DND-41 (cell line): ENCODE data around the gene NSMF.

Experiments
- ATAC-seq: fragments of 200-7000 bp; cut with Tn5 transposase; 3 replicates; pipeline ENCODE4 v1.9.1; 2021; ENCODE audit warnings: low read depth; ENCODE audit not compliant: insufficient read depth
- DNase-seq: peaks from one replicate; pipeline ENCODE4 v3.0.0-alpha.2; 2020
- H2AFZ ChIP-seq: 2 replicates; pipeline ENCODE4 v1.6.0; 2012; ENCODE audit warnings: low read depth, low read length
- H3K27ac ChIP-seq: 2 replicates; pipeline ENCODE4 v1.5.1; 2012; ENCODE audit warnings: low read length, inconsistent platforms
- H3K27me3 ChIP-seq: fragments of 200-600 bp; sonication (generic); 2 replicates; pipeline ENCODE4 v1.6.0; 2012; ENCODE audit warnings: low read length, mild to moderate bottlenecking, inconsistent platforms; ENCODE audit not compliant: insufficient read depth, poor library complexity
- H3K36me3 ChIP-seq: 2 replicates; pipeline ENCODE4 v1.5.1; 2012; ENCODE audit warnings: low read length, inconsistent platforms; ENCODE audit not compliant: insufficient read depth
- H3K4me1 ChIP-seq: 2 replicates; pipeline ENCODE4 v1.5.1; 2012; ENCODE audit warnings: mild to moderate bottlenecking, low read length; ENCODE audit not compliant: insufficient read depth
- H3K4me2 ChIP-seq: 2 replicates; pipeline ENCODE4 v1.6.0; 2012; ENCODE audit warnings: mild to moderate bottlenecking, moderate library complexity, low read length, inconsistent platforms; ENCODE audit not compliant: insufficient read depth
- H3K4me3 ChIP-seq, 2 experiments: fragments of 200-600 bp in 1 of 2; shearing (Covaris generic) in 1 of 2; 2 replicates each; pipeline ENCODE4 v1.5.1; 2012 to 2016; ENCODE audit warnings: inconsistent platforms in 2 of 2, low read length in 2 of 2, mild to moderate bottlenecking in 2 of 2, low read depth in 1 of 2, moderate library complexity in 1 of 2
- H3K79me2 ChIP-seq: 2 replicates; pipeline ENCODE4 v1.6.0; 2012; ENCODE audit warnings: low read length, inconsistent platforms; ENCODE audit not compliant: insufficient read depth
- H3K9ac ChIP-seq: 2 replicates; pipeline ENCODE4 v1.6.0; 2012; ENCODE audit warnings: low read depth, mild to moderate bottlenecking, inconsistent platforms, low read length, moderate library complexity
- H3K9me3 ChIP-seq: 2 replicates; pipeline ENCODE4 v1.5.1; 2012; ENCODE audit warnings: low read length, moderate library complexity, mild to moderate bottlenecking, inconsistent platforms; ENCODE audit not compliant: insufficient read depth, severe bottlenecking
- H4K20me1 ChIP-seq: 2 replicates; pipeline ENCODE4 v1.6.0; 2012; ENCODE audit warnings: low read length; ENCODE audit not compliant: insufficient read depth
- EZH2 ChIP-seq: IDR thresholded peaks from 3 replicates; pipeline ENCODE4 v1.6.1; 2012; ENCODE audit warnings: borderline replicate concordance, low read depth, mild to moderate bottlenecking, moderate library complexity, low read length, inconsistent platforms; ENCODE audit not compliant: severe bottlenecking
- TF ChIP-seq, protein P1 (sequence below): IDR thresholded peaks from 2 replicates; pipeline ENCODE4 v1.5.1; 2012; ENCODE audit warnings: borderline replicate concordance, low read length, moderate library complexity, mild to moderate bottlenecking; ENCODE audit not compliant: poor library complexity, severe bottlenecking; ENCODE audit errors: extremely low read depth

Gene NSMF

DNA sequence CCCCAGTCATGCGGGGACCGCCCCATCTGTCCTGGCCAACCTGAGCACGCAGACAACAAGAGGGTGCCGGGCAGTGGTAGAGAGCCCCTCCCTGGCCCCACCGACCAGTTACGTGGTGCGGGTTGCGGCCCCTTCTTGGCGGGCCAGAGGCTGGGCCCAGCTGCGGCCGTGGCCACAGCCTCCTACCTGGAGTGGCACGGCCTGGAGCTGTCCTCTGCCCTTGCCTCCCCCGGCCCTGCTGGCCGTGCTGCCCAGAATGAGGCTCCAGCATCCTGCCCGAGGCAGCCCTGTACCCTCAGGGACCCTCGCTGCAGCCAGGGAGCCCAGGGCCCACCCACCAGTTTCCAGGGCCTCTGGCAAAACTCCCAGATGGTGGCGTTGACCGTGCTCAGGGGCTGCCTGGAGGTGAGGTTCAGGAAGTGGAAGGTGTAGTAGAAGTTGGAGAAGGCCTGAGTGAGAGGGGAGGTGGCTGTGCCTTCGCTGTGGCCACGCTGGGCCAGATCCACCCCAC, 23.7 kb downstream of the NSMF start:
- Histone ChIP-seq H3K4me1 (no peaks in the 10 kb centered on the region), H3K36me3 (no peaks in the 10 kb centered on the region), H3K4me2 (no peak overlapping the region), H3K27ac (no peak overlapping the region), H3K9ac (no peak overlapping the region), H3K4me3 (no peak overlapping the region), H4K20me1 (peaks cover 7% of the 10 kb centered on the region; the same call in 1 of the 2 replicates), H3K79me2 (no peaks in the 10 kb centered on the region), H3K27me3 (no peaks in the 10 kb centered on the region), H3K9me3 (no peaks in the 10 kb centered on the region), H2AFZ (no peak overlapping the region)
- ATAC-seq (no peak), DNase-seq (no peak)
- no peak for TF ChIP-seq EZH2
- TF ChIP-seq, protein P1, sequence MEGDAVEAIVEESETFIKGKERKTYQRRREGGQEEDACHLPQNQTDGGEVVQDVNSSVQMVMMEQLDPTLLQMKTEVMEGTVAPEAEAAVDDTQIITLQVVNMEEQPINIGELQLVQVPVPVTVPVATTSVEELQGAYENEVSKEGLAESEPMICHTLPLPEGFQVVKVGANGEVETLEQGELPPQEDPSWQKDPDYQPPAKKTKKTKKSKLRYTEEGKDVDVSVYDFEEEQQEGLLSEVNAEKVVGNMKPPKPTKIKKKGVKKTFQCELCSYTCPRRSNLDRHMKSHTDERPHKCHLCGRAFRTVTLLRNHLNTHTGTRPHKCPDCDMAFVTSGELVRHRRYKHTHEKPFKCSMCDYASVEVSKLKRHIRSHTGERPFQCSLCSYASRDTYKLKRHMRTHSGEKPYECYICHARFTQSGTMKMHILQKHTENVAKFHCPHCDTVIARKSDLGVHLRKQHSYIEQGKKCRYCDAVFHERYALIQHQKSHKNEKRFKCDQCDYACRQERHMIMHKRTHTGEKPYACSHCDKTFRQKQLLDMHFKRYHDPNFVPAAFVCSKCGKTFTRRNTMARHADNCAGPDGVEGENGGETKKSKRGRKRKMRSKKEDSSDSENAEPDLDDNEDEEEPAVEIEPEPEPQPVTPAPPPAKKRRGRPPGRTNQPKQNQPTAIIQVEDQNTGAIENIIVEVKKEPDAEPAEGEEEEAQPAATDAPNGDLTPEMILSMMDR = no peak

DNA sequence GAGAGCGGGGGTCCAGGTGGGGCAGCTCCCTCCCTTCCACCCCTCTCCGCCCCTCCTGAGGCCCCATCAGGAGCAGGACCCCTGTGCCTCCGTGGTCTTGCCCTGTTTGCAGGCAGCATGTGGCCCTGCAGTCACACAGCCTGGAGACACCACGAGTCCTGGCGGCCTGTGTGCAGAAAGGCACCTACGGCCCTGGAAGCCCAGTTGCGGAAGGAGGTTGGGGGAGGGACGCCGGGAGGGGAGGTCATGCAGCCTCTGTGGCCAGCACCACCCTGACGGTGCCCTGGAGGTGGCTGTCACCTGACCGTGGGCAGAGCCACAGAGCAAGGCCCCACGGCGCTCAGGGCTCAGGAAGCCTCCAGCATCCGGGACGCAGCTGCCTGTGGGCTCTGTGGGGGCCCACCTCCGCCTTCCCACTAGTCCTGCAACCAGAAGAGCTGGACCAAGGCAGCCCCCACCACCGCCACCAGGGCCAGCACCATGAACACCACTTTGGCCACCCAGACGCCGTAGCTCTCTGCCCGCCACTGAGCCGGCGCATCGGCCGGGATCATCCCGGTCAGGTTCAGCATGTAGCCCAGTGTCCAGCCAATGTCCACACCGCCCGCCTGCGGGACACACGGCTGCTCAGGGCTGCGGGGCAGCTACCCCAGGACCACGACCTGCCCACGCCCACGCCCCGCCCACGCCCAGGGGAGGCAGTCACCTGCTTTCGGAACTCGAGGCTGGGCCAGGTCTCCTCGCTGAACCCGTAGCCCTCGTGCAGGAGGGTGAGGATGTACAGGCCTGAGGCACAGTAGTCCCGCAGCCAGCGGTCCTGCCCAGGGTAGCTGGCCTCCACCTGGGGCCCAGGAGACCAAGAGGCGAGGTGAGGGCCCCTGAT, 24.4 kb downstream of the NSMF start:
- Histone ChIP-seq H3K9ac (no peak overlapping the region), H2AFZ (no peak overlapping the region), H3K27ac (no peak overlapping the region), H3K79me2 (no peaks in the 10 kb centered on the region), H4K20me1 (peaks cover 7% of the 10 kb centered on the region; the same call in 1 of the 2 replicates), H3K4me1 (no peaks in the 10 kb centered on the region), H3K4me2 (no peak overlapping the region), H3K4me3 (no peak overlapping the region), H3K9me3 (no peaks in the 10 kb centered on the region), H3K36me3 (no peaks in the 10 kb centered on the region), H3K27me3 (no peaks in the 10 kb centered on the region)
- TF ChIP-seq, protein P1 = no peak
- no peak for TF ChIP-seq EZH2
- ATAC-seq (no peak), DNase-seq (no peak)

DNA sequence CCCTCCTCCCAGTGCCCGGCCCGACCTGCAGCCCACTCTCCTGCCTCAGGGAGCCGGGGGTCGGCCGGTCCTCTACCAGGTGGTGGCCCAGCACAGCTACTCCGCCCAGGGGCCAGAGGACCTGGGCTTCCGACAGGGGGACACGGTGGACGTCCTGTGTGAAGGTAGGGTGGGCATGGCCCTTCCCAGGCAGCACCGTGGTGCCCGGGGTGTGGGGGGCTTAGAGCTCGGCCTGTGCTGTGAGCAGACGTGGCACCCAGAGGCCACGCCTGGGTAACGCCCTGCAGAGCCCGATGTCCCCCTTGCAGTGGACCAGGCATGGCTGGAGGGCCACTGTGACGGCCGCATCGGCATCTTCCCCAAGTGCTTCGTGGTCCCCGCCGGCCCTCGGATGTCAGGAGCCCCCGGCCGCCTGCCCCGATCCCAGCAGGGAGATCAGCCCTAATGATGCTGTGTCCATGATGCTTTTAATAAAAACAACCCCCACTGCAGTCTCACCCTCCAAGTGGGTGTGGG, 25.2 kb downstream of the NSMF start:
- H3K4me2 ChIP-seq = no peak overlapping the region
- H3K36me3 ChIP-seq = no peaks in the 10 kb centered on the region
- H3K9me3 ChIP-seq = no peaks in the 10 kb centered on the region
- H2AFZ ChIP-seq = no peak overlapping the region
- no peaks in the 10 kb centered on the region for H3K4me1 ChIP-seq
- no peak overlapping the region for H3K4me3 ChIP-seq
- no peaks in the 10 kb centered on the region for H3K27me3 ChIP-seq
- H3K79me2 ChIP-seq = no peaks in the 10 kb centered on the region
- H4K20me1 ChIP-seq = peaks cover 7% of the 10 kb centered on the region; the same call in 1 of the 2 replicates
- no peak for DNase-seq
- no peak overlapping the region for H3K9ac ChIP-seq
- H3K27ac ChIP-seq = no peak overlapping the region
- no peak for ATAC-seq
- TF ChIP-seq, protein P1 = no peak
- TF ChIP-seq EZH2 = no peak
